Skeletal muscle tissue (tissue), 4 donors: ENCODE results near the gene GYPB. TPM values are rescaled to one million over a fixed set of nuclear protein-coding genes. Genes with fewer than 3 reads are reported as not detected.
"Not testable (repeated sequence)": the region's sequence is repeated elsewhere in the genome, so short reads cannot be mapped to it uniquely, and the experiment has no call there.

Experiments used
- H3K27ac ChIP-seq: one replicate; pipeline ENCODE4 v1.7.0; 2013; ENCODE audit warnings: mild to moderate bottlenecking, low read depth, low read length, inconsistent platforms
- H3K27me3 ChIP-seq, 3 donors: one replicate each; pipeline ENCODE4 v1.7.0; 2013; ENCODE audit warnings: low read length in 3 of 3; ENCODE audit not compliant: control insufficient read depth in 3 of 3, insufficient read depth in 3 of 3
- H3K36me3 ChIP-seq, 3 donors: one replicate each; pipeline ENCODE4 v1.7.0; 2013; ENCODE audit warnings: low read length in 3 of 3; ENCODE audit not compliant: control insufficient read depth in 3 of 3, insufficient read depth in 3 of 3
- H3K4me1 ChIP-seq, 3 donors: one replicate each; pipeline ENCODE4 v1.7.0; 2013; ENCODE audit warnings: low read length in 3 of 3, mild to moderate bottlenecking in 3 of 3; ENCODE audit not compliant: control insufficient read depth in 3 of 3, insufficient read depth in 3 of 3
- H3K4me3 ChIP-seq, 3 donors: one replicate each; pipeline ENCODE4 v1.7.0; 2013; ENCODE audit warnings: low read length in 3 of 3
- H3K9ac ChIP-seq, 3 donors: one replicate each; pipeline ENCODE4 v1.7.0; 2013; ENCODE audit warnings: low read length in 3 of 3, mild to moderate bottlenecking in 3 of 3, moderate library complexity in 2 of 3, low read depth in 1 of 3
- H3K9me3 ChIP-seq, 3 donors: one replicate each; pipeline ENCODE4 v1.7.0; 2013; ENCODE audit warnings: low read length in 3 of 3; ENCODE audit not compliant: control insufficient read depth in 3 of 3
- total RNA-seq: library from RNA; depleted of rRNA; stranded (reverse); fragments of >200 nt; gene quantifications from one replicate; pipeline ENCODE4 v1.2.3, GENCODE V29; 2014
- donor health status: Osteomylitis.

The GYPB gene
- total RNA-seq, 1 donor from 2014 or later: 30.3 TPM

DNA sequence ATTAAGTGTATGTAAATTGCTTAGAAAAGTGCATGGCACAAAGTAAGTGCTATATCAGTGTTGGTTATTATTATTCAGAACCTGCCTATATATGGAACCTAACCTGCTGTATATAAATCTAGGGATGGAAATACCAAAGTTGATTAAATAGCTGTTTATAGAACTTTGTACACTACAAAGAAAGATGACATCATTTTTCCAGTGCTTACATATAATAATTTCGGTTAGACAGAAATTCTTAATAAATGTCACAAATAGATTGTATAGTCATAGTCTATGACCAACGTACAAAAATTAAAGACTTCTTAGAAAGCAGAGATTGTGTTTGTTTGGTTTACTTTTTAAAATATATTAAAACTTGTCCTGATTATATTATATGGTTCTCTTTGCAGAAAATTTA lies 4.4 kb downstream of the GYPB start:
- Histone ChIP-seq H3K27ac (no peak overlapping the region), H3K4me3 (no peak overlapping the region)

DNA sequence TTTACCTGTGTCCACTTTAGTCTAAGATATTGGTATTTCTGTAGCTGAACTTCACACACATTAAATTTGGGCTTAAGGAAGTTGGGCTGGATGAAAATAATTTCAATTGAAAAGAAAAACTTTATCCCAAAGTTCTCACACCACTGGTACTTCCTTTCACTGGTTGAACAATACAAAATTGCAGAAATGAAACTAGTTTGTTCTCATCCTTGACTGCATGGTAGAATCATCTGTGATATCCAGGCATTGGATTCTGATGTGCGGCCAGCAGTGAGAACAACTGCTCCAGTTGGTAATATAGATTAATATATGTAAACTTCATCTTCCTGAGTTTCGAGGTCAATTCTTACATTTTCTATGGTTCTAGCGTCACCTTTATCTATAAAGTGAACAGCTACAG lies 10.6 kb downstream of the GYPB start:
- not testable (repeated sequence) for H3K27me3 ChIP-seq, H3K4me1 ChIP-seq, H3K4me3 ChIP-seq, H3K9me3 ChIP-seq, H3K27ac ChIP-seq, H3K36me3 ChIP-seq, H3K9ac ChIP-seq

More for the DNA sequence above, 4.4 kb downstream of the GYPB start:
- Histone ChIP-seq H3K36me3 (no peaks in the 10 kb centered on the region), H3K4me1 (no peaks in the 10 kb centered on the region), H3K9ac (no peak overlapping the region), H3K9me3 (no peaks in the 10 kb centered on the region), H3K27me3 (no peaks in the 10 kb centered on the region)

DNA sequence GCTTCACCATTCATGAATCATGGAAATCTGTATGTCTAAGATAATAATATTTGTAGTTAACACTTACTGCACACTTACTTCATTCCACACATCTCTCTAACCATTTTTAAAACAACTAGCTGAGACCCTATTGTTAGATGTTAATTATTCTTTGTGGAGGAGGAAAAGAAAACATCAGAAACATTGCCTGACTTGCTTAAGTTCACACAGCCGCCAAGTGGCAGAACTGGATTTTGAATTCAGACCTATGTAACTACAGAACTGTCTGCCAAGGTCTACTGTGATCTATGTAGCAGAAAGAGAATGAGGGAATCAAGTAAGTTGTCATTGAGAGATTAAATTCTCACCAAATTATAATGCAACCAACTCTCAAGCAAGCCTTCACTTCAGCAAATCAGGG lies 11.2 kb downstream of the GYPB start:
- not testable (repeated sequence) for H3K36me3 ChIP-seq, H3K4me1 ChIP-seq, H3K27me3 ChIP-seq

DNA sequence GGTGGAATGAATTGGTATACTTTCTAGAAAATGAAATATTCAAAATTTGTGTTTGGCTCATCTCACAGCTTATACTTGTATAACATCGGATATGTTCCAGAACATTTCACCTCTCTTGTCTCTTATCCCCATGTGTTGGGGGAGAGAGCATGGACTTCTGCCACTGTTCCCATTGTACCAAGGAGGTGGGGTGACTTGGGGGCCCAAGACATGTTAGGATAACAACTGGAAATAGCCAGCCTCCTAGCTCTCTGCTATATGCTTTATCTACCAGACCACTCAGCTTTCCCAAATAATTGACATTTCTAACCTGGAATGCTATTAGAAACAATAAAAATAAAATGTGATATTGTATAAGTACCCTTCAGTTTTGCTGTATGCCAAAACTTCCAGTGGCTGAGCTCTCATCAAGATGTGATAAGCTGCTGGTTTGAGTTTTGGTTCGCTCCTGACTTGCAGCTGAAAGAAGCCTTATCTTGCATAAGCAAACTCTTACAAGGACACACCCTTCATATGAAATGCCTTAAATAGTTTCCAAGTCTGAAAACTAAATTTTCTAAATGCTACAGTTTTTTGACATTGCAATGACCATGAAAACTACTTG lies 12.9 kb downstream of the GYPB start:
- H3K4me3 ChIP-seq, H3K27me3 ChIP-seq, H3K9ac ChIP-seq, H3K9me3 ChIP-seq, H3K27ac ChIP-seq, H3K36me3 ChIP-seq, H3K4me1 ChIP-seq: not testable (repeated sequence)

More for the DNA sequence above, 11.2 kb downstream of the GYPB start:
- not testable (repeated sequence) for H3K9me3 ChIP-seq, H3K27ac ChIP-seq, H3K9ac ChIP-seq, H3K4me3 ChIP-seq

DNA sequence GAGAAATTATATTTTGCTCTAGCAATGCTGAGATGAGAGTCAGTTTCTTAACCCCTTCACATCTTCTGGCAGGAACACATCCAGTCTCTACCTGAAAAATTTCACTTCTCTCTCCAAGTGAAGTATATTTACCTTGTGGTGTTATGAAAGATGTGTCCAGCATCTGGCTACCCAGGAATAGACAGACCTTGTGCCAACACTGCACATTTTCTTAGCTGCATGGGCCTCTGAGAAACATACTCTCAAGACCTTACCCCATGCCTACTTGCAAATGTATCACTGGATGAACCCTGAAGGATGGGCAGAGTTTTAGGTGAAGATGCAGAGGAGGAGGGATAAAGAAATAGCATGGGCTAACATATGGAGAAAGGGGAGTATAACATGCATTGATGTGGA lies 13.6 kb downstream of the GYPB start:
- not testable (repeated sequence) for H3K27me3 ChIP-seq, H3K9me3 ChIP-seq, H3K27ac ChIP-seq

DNA sequence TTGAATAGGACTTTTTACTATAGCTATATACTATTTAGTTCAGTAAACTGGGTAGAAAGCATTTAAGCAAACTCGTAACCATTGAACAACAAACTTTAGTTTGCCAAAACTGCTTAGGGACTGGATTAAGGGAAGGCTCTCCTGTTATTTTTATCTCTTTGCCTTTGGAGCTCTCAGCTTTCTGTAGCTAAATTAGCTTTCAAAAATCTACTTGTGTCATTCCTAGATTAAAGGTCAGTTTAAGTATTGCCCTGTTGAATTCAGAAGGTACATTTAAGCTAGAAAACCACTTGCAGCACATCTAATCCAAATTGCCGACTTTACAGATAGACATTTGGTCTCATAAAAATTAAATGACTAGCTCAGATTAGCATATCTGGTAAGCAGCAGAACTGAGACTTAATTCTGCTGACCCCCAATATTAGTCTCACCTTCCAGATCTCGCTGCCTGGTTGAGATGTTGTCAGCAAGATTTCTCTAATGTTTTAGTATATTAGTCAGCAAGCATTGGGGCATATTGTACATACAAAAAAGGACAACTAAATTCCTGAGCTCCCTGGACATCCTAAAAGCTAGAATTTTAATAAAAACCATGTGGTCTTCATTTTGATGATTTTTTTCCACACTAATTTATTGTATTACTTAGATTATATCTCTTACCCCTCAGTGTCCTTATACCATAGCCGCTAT lies 14.2 kb downstream of the GYPB start:
- H3K9me3 ChIP-seq, H3K4me3 ChIP-seq, H3K36me3 ChIP-seq, H3K9ac ChIP-seq, H3K4me1 ChIP-seq, H3K27me3 ChIP-seq, H3K27ac ChIP-seq: not testable (repeated sequence)

More for the DNA sequence above, 13.6 kb downstream of the GYPB start:
- H3K9ac ChIP-seq, H3K36me3 ChIP-seq, H3K4me3 ChIP-seq, H3K4me1 ChIP-seq: not testable (repeated sequence)

DNA sequence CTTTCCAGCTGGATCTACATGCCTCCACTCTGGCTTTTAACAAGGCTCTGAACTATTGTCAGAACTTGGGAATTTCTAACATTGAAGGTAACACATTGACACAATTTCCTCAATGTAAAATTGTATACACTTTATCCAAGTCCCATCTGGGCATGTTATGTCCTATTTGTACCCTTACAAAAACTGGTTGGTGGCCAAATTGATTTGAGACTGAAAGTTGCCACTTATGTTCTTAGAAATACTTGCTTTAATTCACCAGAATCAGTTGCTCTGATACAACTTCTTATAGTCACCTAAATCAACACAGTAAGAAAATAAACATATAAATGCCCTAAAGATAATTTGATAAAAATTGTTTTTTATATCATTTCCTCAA lies 15.3 kb downstream of the GYPB start:
- H3K27me3 ChIP-seq, H3K4me1 ChIP-seq, H3K9me3 ChIP-seq, H3K4me3 ChIP-seq, H3K9ac ChIP-seq, H3K27ac ChIP-seq, H3K36me3 ChIP-seq: not testable (repeated sequence)

DNA sequence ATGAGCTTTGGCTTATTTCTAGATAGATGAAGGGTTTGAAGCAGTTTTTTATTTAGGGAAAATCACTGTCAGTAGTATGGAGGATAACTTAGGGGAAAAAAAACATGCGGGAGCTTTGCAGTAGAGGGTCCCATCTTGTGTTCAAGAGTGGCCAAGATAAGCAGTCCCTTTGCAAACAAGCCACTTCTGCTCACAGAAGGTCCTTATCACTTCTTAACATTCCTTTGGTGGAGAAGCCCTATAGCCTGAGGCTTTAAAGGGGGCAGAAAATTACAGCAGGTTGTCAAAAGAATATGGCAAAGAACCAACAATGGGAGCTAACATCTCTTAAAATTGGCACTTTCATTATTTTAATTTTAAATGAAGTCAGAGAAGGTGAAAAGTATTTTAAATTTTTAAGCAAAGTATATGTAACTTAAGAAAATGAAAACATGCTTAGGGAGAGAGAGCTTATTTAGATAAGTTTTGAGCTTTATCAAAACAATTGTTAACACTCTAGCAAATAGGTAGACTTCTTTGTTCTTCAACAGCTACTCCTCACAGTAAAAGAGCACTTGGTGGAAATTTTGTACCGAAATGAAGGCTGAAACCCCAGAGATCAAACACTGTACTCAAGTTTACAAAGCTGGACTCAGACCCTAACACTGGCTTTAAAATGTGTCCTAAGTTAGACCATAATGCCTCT lies 15.8 kb downstream of the GYPB start:
- not testable (repeated sequence) for H3K9ac ChIP-seq, H3K4me3 ChIP-seq

DNA sequence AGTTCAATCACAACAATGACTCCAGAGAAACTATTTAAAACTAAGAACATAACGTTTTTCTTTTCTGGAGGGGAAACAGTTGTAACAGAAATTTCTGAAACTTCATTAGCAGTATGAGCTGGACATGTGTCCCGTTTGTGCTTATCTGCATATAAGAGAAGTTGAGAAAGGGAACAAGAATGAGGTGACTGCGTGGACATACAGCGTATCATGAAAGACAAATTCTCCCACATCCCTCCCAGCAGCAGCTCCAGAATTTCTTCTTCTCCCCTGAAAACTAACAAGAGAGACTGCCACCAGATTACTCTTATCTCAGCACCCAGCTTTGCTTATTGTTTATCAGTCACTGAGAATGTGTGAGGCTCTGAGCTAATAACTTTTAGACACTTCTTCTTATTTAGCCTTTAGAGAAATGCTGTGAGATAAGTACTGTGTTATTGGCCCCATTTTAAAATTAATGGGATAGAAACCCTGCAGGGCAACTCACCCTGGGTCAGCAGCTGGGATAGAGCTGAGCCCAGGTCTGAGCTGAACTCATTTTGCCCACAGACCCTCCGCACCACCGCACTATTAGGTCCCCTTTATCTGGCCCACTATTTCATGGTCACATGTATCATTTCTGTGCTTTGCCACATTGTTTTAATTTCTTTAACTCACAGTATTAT lies 18.7 kb downstream of the GYPB start:
- H3K36me3 ChIP-seq, H3K9ac ChIP-seq, H3K27me3 ChIP-seq, H3K4me1 ChIP-seq, H3K9me3 ChIP-seq, H3K27ac ChIP-seq, H3K4me3 ChIP-seq: not testable (repeated sequence)

More for the DNA sequence above, 15.8 kb downstream of the GYPB start:
- H3K9me3 ChIP-seq, H3K36me3 ChIP-seq, H3K27ac ChIP-seq, H3K4me1 ChIP-seq, H3K27me3 ChIP-seq: not testable (repeated sequence)

DNA sequence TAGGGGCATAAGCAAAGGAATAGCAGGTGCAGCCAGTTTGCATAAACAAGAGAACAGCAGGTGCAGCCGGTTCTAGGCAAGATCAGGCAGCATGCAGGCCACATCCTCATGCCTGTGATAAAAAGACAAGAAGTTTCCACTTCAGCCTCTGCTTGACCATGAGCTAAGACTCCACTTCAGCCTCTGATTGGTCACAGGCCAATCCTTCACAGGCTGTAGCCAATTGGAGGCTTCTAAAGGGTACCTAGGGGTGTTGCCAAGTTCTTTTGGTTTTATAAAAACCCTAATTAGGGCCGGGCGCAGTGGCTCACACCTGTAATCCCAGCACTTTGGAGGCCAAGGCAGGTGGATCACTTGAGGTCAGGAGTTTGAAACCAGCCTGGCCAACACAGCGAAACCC lies 23.0 kb downstream of the GYPB start:
- H3K27ac ChIP-seq, H3K9ac ChIP-seq, H3K36me3 ChIP-seq, H3K4me3 ChIP-seq, H3K4me1 ChIP-seq, H3K9me3 ChIP-seq, H3K27me3 ChIP-seq: not testable (repeated sequence)
